ENCODE results near the gene MRPL17.

GRCh38 chr11:6719576-6719975, 36.4 kb upstream of the MRPL17 start:
- TF ChIP-seq CTCF (IDR thresholded peaks at IDR 0.05) (no peak), POLR2AphosphoS5 (IDR thresholded peaks at IDR 0.05) (no peak), POLR2A (IDR thresholded peaks at IDR 0.05) (no peak)

Data from prostate gland (tissue), 2 donors.